ENCODE results near the gene MTCL3.

MTCL3 gene

DNA sequence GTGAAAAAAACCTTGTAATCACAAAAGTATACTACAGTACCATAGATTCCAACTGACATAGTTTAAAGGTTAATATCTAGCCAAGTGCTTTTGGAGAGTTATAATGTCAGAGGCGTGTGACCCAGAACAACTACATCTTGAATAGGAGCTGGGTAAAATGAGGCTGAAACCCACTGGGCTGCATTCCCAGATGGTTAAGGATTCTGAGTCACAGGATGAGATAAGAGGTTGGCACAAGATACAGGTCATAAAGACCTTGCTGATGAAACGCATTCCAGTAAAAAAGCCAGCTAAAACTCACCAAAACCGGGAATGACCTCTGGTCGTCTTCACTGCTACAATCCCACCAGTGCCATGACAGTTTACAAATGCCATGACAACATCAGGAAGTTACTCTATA is 37.5 kb downstream of the MTCL3 start:
- Histone ChIP-seq H3K9me3 (ENCODE audit: control insufficient read depth in 1 of 2, insufficient read depth in 1 of 2, low read length in 2 of 2) (no peaks in the 10 kb centered on the region), H3K27ac (ENCODE audit: low read depth in 1 of 2, low read length in 2 of 2) (no peak overlapping the region), H3K36me3 (ENCODE audit: insufficient read depth, low read length) (no peaks in the 10 kb centered on the region), H3K4me3 (ENCODE audit: low read length) (no peak overlapping the region), H3K4me1 (ENCODE audit: insufficient read depth, low read length) (no peaks in the 10 kb centered on the region), H3K27me3 (ENCODE audit: control insufficient read depth in 1 of 2, insufficient read depth in 2 of 2, low read length in 2 of 2) (no peaks in the 10 kb centered on the region)
- Mint-ChIP-seq H3K27me3 (peaks cover 6% of the 10 kb centered on the region), H3K36me3 (ENCODE audit: low read depth) (no peaks in the 10 kb centered on the region), H3K4me1 (ENCODE audit: low read depth) (peaks cover 20% of the 10 kb centered on the region), H3K9me3 (no peaks in the 10 kb centered on the region), H3K27ac (no peak overlapping the region), H3K4me3 (no peak overlapping the region)
- ATAC-seq (ENCODE audit: poor library complexity) = no peak
- CTCF ChIA-PET = interaction anchor here (3.7 kb wide), 1 partner anchor 34 kb away, joined by 26 read pairs; no protein-coding TSS in a partner anchor
- POLR2A ChIA-PET = no interaction called here
- DNase-seq = no peak
- intact Hi-C loops (cut with DNase I, micrococcal nuclease) = no loop called here
- TF ChIP-seq CTCF (IDR thresholded peaks at IDR 0.05) = no peak

DNA sequence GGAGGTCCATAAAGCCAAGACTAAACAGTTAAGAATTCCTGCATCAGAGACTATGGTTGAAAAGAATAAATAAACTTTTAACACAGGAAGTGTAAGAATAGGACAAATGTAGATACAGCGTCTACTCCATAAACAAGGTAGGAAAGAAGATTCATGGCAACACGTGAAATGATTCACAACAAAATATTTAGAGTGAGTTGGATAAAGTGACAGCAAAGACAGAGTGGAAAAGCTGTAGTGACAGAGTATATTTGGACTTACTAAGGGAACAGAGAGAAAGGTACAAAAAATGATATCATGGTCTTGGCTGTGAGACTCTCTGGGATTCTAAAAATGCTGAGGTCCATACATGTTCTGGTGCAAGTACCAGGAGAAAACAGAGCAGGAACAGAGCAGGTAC is 38.0 kb downstream of the MTCL3 start:
- intact Hi-C loops (cut with DNase I, micrococcal nuclease) = no loop called here
- Histone ChIP-seq H3K27me3 (ENCODE audit: control insufficient read depth in 1 of 2, insufficient read depth in 2 of 2, low read length in 2 of 2) (no peaks in the 10 kb centered on the region), H3K4me3 (ENCODE audit: low read length) (no peak overlapping the region), H3K9me3 (ENCODE audit: control insufficient read depth in 1 of 2, insufficient read depth in 1 of 2, low read length in 2 of 2) (no peaks in the 10 kb centered on the region), H3K4me1 (ENCODE audit: insufficient read depth, low read length) (no peaks in the 10 kb centered on the region), H3K36me3 (ENCODE audit: insufficient read depth, low read length) (peaks cover under 1% of the 10 kb centered on the region), H3K27ac (ENCODE audit: low read depth in 1 of 2, low read length in 2 of 2) (no peak overlapping the region)
- DNase-seq = no peak
- ATAC-seq (ENCODE audit: poor library complexity) = no peak
- H3K27ac Mint-ChIP-seq = no peak overlapping the region
- H3K36me3 Mint-ChIP-seq (ENCODE audit: low read depth) = no peaks in the 10 kb centered on the region
- ChIA-PET POLR2A (no interaction called here), CTCF (no interaction called here)
- H3K4me3 Mint-ChIP-seq = no peak overlapping the region
- peaks cover 8% of the 10 kb centered on the region for H3K27me3 Mint-ChIP-seq
- no peaks in the 10 kb centered on the region for H3K9me3 Mint-ChIP-seq
- peaks cover 20% of the 10 kb centered on the region for H3K4me1 Mint-ChIP-seq (ENCODE audit: low read depth)
- no peak for TF ChIP-seq CTCF (IDR thresholded peaks at IDR 0.05)

- Histone ChIP-seq H3K27me3 (ENCODE audit: control insufficient read depth in 1 of 2, insufficient read depth in 2 of 2, low read length in 2 of 2) (no peaks in the 10 kb centered on the region), H3K27ac (ENCODE audit: low read depth in 1 of 2, low read length in 2 of 2) (no peak overlapping the region), H3K9me3 (ENCODE audit: control insufficient read depth in 1 of 2, insufficient read depth in 1 of 2, low read length in 2 of 2) (peaks cover 0 to 10% of the 10 kb centered on the region in 2 experiments), H3K4me1 (ENCODE audit: insufficient read depth, low read length) (no peaks in the 10 kb centered on the region), H3K4me3 (ENCODE audit: low read length) (no peak overlapping the region), H3K36me3 (ENCODE audit: insufficient read depth, low read length) (peaks cover 7% of the 10 kb centered on the region)
- Mint-ChIP-seq H3K27me3 (peaks cover 17% of the 10 kb centered on the region), H3K27ac (no peak overlapping the region), H3K4me1 (ENCODE audit: low read depth) (no peaks in the 10 kb centered on the region), H3K4me3 (no peak overlapping the region), H3K9me3 (no peaks in the 10 kb centered on the region), H3K36me3 (ENCODE audit: low read depth) (no peaks in the 10 kb centered on the region)
- POLR2A ChIA-PET = no interaction called here
- ATAC-seq (ENCODE audit: poor library complexity) (no peak), DNase-seq (no peak)
- CTCF ChIA-PET = no interaction called here
- intact Hi-C loops (cut with DNase I, micrococcal nuclease) = no loop called here
- TF ChIP-seq CTCF (IDR thresholded peaks at IDR 0.05) = no peak
Measured at GRCh38 chr6:127477658-127478057, 41.5 kb downstream of the MTCL3 start.

All from CD4-positive, alpha-beta T cell (primary cell).